Measurements from ENCODE around the gene XXYLT1.

DNA sequence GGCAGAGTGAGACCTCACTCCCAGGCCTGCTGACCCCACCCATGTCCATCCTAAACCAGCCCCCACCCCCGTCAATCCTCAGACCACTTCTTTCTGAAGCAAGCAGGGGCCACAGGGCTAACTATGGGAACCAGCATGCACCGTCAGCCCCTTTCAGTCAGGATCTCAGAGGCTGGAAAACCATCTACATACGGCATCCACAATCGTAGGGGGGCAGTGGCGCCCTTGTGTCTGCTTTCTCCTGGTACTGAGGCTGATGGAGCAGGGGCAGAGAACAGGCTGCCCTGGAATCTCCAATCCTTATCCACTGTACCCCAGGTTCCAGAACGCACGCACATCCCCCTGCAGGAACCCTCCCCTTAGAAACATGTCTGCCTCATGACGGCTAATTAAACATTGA lies 56.6 kb downstream of the XXYLT1 start:
- no peak for TF ChIP-seq POLR2A (IDR thresholded peaks at IDR 0.05)
- TF ChIP-seq, protein P1, sequence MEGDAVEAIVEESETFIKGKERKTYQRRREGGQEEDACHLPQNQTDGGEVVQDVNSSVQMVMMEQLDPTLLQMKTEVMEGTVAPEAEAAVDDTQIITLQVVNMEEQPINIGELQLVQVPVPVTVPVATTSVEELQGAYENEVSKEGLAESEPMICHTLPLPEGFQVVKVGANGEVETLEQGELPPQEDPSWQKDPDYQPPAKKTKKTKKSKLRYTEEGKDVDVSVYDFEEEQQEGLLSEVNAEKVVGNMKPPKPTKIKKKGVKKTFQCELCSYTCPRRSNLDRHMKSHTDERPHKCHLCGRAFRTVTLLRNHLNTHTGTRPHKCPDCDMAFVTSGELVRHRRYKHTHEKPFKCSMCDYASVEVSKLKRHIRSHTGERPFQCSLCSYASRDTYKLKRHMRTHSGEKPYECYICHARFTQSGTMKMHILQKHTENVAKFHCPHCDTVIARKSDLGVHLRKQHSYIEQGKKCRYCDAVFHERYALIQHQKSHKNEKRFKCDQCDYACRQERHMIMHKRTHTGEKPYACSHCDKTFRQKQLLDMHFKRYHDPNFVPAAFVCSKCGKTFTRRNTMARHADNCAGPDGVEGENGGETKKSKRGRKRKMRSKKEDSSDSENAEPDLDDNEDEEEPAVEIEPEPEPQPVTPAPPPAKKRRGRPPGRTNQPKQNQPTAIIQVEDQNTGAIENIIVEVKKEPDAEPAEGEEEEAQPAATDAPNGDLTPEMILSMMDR (IDR thresholded peaks at IDR 0.05), result no peak
